Measurements from ENCODE around the gene ANXA6.

Gene ANXA6

DNA sequence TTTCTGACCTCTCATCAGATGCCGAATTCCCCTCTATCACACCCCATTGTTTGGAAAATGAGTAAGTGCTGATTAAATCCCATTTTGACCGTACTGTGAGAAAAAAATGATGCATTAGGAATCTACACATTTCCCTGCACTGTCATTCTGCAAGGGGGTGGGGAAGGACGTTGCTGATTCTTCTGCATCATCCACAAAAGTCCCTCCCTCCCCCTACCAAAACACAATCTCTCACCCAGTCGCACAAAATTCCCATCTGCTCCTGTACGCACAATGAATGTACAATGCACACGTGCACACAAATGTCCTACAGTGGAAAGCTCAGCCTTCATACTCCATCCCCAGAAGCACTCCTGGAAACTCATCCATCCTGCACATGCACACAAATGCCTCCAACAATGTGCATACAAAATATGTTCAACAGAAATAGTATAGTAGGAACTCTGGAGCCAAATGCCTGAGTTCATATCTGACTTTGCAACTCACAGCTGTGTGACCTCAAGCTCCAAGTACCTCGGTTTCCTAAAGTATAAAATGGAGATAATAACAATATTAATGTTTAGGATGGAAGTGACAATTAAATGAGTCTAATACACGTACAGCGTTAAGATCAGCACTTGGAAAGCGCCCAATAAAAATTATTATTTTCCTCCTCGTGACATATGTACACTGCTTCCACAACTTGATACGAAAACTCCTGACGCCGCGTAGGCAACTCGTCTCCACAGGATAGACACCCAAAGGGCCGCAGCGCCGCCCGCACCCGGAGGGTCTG lies 77.6 kb downstream of the ANXA6 start:
- no peak for FAIRE-seq

- FAIRE-seq: no peak
Observed at GRCh38 chr5:151078490-151079262, 78.9 kb downstream of the ANXA6 start.

DNA sequence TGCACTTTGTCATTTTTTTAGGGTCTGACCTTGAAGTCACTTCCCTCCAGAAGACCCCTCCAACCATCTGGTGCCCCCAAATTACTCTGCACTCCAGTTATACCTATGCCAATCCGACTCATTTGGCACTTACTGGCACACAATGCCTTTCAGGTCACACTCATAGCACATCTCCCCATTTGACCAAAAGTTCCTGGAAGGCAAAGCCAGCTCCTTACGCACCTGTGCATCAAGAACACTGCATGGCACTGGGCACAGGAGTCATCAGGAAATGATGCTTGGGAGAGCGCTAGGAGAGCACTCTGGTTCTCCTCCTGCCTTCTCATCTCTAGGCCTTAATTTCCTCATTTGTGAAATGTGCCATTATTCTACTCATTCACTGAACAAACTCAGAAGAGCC lies 79.6 kb downstream of the ANXA6 start:
- FAIRE-seq: no peak

DNA sequence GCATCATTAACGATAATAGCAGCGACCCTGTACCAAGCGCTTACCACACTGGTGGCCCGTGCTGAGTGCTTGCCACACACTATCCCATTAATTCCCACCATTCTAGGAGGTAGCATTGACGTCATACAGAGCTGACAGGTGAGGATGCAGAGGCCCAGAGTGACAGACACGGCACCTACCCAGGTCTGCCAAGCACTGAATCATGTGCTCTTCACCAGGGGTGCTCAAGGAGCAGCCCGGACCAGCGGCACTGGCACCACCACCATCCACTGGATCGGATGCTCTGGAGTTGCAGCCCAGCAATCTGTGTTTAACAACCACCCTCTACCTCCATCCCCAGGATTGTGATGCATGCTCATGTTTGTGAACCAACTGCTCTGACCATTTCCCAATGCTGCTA lies 80.2 kb downstream of the ANXA6 start:
- FAIRE-seq: no peak

DNA sequence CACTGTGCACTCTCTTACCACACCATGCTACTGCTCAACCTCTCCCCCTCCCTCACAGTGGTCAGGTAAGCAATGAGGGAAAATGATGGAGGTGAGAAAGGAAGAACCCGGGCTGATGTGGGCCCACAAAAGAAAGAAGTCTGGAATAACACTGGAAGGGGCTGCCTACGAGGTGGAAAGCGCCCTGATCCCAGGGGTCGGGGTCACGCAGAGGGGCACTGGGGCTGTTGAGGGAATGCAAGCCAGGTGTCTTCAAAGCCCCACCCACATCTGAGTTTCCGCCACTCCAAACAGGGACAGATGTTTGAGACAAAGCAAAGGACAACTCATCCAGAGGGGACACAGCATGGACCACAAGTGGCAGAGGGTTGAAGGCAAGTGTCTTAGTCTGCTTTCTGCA lies 81.0 kb downstream of the ANXA6 start:
- no peak for FAIRE-seq

DNA sequence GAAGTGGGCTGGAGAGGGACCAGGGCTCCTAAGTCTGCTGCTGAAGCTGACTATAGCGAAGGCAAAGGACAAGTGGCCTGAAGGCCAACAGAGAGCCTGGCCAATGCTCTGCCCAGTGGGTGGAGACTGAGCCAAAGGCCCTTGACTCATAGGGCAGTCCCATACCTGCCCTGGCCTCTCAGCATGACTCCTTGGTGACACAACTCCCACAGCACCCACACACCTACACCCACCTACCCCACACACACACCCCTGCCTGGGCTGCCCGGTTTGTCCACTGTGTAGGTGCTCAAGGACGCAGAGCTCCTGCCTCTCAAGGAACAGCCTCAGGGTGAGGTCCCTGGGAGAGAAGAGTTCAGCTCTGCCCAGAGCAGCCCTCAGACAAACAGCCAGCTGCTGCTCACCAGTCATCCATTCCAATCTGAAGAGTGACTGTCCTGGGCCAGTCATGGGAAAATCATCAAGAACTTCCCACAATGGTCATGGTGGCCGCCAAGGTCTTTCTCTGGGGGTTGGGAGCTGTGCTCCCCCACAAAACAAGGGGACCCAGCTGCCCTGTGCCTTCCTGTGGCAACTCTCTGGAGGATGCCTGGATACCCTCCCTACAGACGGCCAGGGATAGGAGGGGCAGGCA lies 81.8 kb downstream of the ANXA6 start:
- no peak for FAIRE-seq

- no peak for FAIRE-seq
Observed at GRCh38 chr5:151074557-151074956, 83.0 kb downstream of the ANXA6 start.

- no peak for FAIRE-seq
Observed at GRCh38 chr5:151073280-151073679, 84.3 kb downstream of the ANXA6 start.

DNA sequence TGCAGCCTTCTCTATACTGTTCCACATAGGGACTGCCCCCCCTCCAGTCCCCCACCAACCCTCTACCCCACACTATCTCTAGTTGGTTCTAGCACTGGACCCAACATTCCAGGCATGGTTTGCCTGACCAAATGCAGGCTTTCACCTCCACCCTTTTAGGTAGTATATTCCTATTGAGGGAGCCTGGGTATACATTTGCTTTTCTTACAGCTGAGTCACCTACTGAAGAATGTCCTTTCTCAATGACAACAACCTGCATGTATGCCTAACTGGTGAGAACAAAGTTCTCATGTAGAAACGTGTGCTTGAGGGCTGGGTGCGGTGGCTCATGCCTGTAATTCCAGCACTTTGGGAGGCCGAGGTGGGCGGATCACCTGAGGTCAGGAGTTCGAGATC lies 85.0 kb downstream of the ANXA6 start:
- FAIRE-seq: no peak

DNA sequence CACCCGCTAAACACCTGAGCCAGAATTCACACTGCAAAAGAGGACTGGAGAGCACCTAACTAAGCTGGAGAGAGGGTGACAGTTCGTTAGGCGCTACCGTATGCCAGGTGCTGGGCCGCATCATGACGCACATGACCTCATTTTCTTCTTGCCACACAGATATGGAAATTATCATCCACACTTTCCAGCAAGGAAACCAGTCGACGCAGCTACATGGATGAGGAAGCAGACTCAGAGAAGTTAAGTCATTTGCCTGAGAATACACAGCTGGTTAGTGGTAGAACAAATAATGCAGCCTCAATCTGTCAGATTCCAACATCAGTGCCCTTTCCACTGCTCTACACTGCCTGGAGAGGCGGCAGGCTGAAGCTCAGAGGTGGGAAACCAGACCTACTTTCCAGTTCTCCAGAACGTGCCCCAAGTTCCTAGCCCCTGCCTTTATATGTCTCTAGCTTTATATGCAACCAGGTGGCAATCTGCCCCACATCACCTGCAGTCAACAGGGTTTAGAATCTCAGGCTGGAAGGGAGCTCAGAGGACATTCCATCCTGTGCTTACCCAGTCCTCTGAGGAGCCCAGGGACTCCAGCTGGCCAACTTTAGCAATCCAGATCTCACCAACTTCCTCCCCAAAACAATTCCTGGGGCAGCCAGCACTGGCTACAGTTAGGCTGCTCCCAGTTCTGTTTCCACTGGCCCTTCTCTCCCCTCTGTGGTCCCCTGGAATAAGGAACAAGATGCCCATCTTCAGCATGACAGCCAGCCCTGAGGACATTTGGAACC lies 85.5 kb downstream of the ANXA6 start:
- FAIRE-seq: no peak

DNA sequence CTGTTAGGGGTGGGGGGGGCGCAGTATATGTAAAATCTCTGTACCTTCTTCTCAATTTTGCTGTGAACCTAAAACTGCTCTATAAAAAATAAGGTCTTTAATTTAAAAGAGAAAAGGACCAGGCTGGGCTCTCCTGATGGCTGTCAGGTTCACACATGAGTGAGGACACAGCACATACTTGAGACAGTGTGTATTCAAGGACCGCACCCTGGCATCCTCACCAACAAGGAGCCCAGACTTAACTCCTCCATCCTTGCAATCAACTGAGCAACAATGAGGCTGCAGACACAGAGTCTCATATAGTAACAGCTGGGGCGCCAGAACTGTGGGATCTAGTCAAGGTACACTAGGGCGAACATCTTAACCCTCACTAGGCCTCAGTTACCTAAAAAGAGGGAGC lies 86.6 kb downstream of the ANXA6 start:
- FAIRE-seq: no peak

DNA sequence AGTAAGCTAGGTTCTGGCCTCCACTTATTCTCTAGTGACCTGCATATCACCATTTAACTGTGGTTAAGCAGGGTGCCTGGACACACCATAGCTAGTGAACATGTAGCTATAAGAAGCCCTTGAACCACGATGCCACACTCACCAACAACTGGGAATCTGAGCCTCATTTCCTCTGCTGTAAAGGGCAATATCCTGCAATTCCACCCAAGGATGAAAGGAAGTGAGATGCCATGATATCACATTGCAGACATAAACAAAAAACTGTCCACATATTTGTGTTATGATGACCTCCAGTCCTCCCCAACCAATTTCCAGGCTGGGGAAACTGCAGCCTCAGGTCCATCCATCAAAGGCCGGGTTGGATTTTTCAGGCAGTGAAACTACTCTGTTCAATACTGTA lies 87.1 kb downstream of the ANXA6 start:
- FAIRE-seq: no peak

DNA sequence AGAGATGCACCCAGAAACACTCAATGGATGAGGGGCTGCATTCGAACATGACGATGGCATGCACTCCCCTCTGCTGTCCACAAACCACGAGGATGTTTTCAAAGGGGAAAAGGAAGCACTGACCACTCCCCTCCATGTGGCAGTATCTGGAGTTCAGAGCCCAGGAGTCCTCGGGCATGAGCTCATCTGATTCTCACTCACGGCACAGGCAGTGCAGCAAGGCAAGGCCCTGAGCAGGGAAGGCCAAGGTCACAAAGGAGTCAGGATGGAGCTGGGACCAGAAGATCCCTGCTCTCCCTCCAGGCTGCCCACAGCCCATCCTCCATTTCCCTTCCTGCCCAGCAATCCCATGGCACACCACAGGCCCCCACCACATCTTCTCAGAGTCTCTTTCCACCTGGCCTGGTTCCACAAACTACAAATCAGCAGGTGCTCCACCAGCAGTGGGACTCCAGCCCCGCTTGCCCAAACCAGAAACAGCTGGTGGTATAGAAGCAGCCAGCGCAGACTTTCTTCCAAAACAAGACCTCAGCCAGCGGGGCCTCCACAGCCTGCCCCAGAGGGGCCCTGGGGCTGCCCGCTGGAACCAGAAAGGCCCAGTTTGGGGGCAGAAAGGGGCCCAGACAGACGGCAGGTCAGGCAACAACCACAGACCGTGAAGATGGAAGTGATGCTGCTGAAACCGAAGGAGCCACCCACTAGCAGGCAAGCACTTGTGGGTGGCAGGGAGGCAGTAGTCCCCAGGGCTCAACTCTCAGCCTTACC lies 89.0 kb downstream of the ANXA6 start:
- FAIRE-seq: no peak

GRCh38 chr5:151067632-151068432 lies 89.7 kb downstream of the ANXA6 start:
- FAIRE-seq: no peak

DNA sequence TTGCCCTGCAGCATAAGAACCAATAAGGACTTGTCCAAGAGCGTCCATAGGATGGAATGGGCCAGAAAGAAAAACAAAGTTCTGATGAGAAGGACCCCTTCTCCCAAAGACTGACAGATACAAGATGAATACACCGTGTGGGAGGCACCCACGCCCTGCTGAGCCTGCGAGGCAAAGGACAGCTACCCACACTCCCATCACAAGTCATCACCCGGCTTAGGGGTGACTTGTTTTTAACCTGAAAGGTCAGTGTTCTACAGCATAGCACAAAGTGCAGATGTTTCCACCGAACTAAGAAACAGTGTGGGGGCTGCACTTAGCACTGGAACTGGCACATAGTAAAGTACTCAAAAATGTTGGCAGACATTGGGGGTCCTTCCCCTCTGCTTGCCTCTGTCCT lies 90.7 kb downstream of the ANXA6 start:
- FAIRE-seq: no peak

GRCh38 chr5:151065609-151066008 lies 92.0 kb downstream of the ANXA6 start:
- FAIRE-seq: no peak

- no peak for FAIRE-seq
Observed at GRCh38 chr5:151064916-151065499, 92.6 kb downstream of the ANXA6 start.

DNA sequence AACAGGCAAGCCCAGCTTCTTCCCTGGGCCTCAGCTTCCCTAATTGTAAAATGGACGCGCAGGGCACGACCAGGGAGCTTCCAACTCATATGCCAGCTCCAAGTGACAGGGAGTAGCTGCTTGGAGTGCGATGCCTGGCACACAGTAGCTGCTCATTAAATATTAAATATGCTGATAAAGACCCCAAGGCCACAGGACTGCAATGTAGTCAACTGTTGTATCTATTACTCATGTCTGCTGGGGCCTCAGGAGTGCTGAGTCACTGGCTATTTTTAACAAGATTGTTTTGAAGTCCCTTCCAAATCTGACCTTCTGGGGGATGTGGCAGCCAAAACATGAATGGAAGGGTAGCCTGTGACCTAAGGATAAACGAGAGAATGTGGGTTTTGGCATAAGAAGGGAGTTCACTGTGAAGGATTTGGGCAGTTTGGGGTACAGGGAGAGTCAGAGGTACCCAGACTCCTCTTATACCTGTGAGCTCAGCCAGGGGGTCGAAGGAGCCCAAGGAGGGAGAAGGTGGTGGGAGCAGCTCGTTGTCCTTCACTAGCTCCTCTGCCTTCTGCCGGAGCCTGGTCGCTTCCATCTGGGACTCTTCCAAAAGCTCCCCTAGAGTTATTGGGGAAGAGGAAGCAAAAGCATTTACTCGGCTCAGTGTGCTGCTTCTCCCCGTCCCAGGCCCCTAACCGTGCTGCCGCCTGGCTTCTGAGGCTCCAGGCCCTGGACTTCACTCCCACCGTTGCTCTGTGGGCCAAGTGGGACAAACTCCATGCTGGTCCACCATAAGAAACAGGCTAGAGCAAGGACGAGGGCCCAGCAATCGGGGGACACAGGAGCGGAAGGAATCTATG lies 94.2 kb downstream of the ANXA6 start:
- FAIRE-seq: no peak

DNA sequence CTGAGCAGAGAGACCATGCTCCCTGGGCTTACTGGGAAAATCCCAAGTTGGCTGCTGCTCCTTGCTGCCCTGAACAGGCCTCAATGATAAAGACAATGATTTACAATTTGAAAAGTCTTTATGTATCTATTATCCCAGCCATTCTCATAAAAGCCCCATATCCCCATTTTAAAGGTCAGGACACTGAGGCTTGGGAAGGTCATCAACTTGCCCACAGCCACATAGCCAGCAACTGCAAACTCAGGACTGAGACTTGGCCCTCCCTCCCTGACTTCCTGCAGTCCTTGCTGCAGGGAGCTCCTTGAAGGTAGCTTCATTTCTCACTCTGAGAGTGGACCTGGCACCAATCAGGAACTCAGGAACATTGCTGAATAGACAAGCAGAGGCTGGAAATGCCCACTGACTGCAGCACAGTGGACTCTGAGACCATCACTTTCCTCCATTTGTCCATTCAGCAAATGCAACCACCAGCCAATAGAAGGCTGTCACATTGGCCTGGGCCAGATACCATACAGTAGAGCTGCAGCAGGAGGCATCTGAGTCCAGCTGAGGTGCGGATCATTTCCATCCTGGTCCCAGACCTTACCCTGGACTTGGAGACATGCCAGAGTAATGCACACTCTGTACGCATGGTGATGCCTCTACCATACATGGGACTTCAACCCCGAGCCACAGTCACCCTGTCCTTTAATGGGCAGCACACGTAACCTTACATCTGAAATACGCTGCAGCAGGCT lies 95.0 kb downstream of the ANXA6 start:
- FAIRE-seq: no peak

All from G401.6 (cell line).